NCI-H1048 (cell line): ENCODE data around the gene BCAT1.

Experiments used
- DNase-seq: peaks from one replicate; lab custom pipeline; 2025; lab: John Stamatoyannopoulos, UW

BCAT1 gene

GRCh38 chr12:24764712-24765111 is 184.2 kb downstream of the BCAT1 start:
- DNase-seq, result no peak

DNA sequence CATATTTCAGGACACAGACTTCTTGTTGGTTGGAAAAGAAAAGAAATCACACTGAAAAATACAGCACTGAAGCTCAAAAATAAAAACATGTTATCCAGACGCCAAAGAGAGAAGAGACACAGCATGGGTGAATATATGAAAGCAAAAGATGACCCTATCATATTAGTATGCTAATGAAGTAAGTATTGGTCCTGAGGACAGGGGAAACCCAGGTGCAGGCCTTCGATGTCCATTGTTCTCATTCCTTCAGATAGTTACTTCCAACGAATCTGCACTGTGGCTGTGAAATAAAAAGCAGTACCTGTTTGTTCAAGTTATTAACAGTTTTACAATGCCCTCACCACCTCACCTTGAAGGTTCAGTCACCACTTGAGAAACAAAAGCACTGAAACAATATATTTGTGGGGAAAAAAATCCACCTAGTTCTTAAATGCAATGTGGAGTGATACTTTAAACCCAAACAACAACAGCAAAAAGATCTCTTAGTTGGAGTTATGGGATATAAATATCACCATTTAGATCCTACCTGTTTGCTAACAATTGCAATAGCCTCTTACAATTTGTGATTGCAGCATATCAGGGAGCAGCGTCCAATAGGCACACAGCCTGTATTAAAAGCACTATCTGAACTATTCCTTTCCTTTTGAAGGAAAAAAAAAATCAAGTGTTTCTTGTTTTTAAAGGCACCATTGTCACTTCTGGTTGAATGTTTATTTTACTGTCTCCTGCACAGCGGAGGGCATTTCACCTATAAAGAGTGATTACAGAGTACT is 188.1 kb downstream of the BCAT1 start:
- DNase-seq, result no peak

GRCh38 chr12:24760162-24760561 is 188.7 kb downstream of the BCAT1 start:
- peak; percentile 50 for DNase-seq
